Stomach (tissue), 4 donors: Measurements from ENCODE around the gene CLDN3.

Source experiments
- CTCF ChIP-seq, 7 experiments: fragments of 450-650 bp in 4 of 7; fragments of 200-600 bp in 3 of 7; sonication (generic) in 3 of 7; IDR thresholded peaks; one replicate each; pipeline ENCODE4 v1.5.1; 2016 to 2019; ENCODE audit warnings: antibody characterized with exemption in 7 of 7, control low read depth in 2 of 7, mild to moderate bottlenecking in 1 of 7
- EP300 ChIP-seq: sonication (generic); formaldehyde crosslinking; IDR thresholded peaks from one replicate; pipeline ENCODE4 v1.6.1; 2017; ENCODE audit warnings: antibody characterized with exemption
- POLR2A ChIP-seq, 4 donors: fragments of 450-650 bp; IDR thresholded peaks; one replicate each; pipeline ENCODE4 v1.6.1; 2016; ENCODE audit warnings: antibody characterized with exemption in 4 of 4, control low read depth in 2 of 4, mild to moderate bottlenecking in 1 of 4, moderate library complexity in 1 of 4
- POLR2AphosphoS5 ChIP-seq, 3 donors: sonication (generic); formaldehyde crosslinking; IDR thresholded peaks; one replicate each; pipeline ENCODE4 v1.6.1; 2016; ENCODE audit warnings: antibody characterized with exemption in 3 of 3

GRCh38 chr7:73766556-73767229 is 3.4 kb downstream of the CLDN3 start:
- TF ChIP-seq CTCF (IDR thresholded peaks at IDR 0.05) (no peak), POLR2A (IDR thresholded peaks at IDR 0.05) (no peak), POLR2AphosphoS5 (IDR thresholded peaks at IDR 0.05) (no peak), EP300 (no peak)
